WTC11 (cell line): ENCODE measurements around the gene ZDHHC8. TPM values are rescaled to one million over a fixed set of nuclear protein-coding genes. Genes with fewer than 3 reads are reported as not detected.

ENCODE experiments used
- ATAC-seq: fragments of 200-7000 bp; cut with Tn5 transposase; 2 replicates; pipeline ENCODE4 v1.10.0; 2021; ENCODE audit warnings: mild to moderate bottlenecking, moderate library complexity
- CTCF ChIA-PET: fragments of 300-600 bp; sonication (Branson Sonifier 250); formaldehyde crosslinking; loops from one replicate; lab custom pipeline; 2021; ENCODE audit warnings: antibody characterized with exemption; lab: Charles Lee
- POLR2A ChIA-PET: fragments of 350-600 bp; sonication (Branson Sonifier 250); formaldehyde crosslinking; loops from one replicate; lab custom pipeline; 2021; ENCODE audit warnings: antibody characterized with exemption; lab: Charles Lee
- DNase-seq: peaks from one replicate; pipeline ENCODE4 v3.0.0; 2021; ENCODE audit warnings: low spot score
- H3K27ac Mint-ChIP-seq: 2 replicates; pipeline ENCODE4 v1.8.0; 2021; ENCODE audit warnings: mixed read lengths
- H3K27me3 Mint-ChIP-seq: 2 replicates; pipeline ENCODE4 v1.8.0; 2021; ENCODE audit warnings: low read depth, mild to moderate bottlenecking, moderate library complexity, mixed read lengths
- H3K36me3 Mint-ChIP-seq: 2 replicates; pipeline ENCODE4 v1.8.0; 2021; ENCODE audit warnings: mixed read lengths
- H3K4me1 Mint-ChIP-seq: 2 replicates; pipeline ENCODE4 v1.8.0; 2022; ENCODE audit warnings: mixed read lengths
- H3K4me3 Mint-ChIP-seq: 2 replicates; pipeline ENCODE4 v1.8.0; 2021; ENCODE audit warnings: mild to moderate bottlenecking, moderate library complexity, mixed read lengths
- H3K9me3 Mint-ChIP-seq: 2 replicates; pipeline ENCODE4 v1.8.0; 2021; ENCODE audit warnings: mixed read lengths
- ATF1 ChIP-seq: sonication (generic); formaldehyde crosslinking; IDR thresholded peaks from 2 replicates; pipeline ENCODE4 v1.8.1; 2023; ENCODE audit warnings: mild to moderate bottlenecking, moderate library complexity, missing genetic modification reagents
- CBFB ChIP-seq: sonication (generic); formaldehyde crosslinking; IDR thresholded peaks from 2 replicates; pipeline ENCODE4 v1.8.1; 2022; ENCODE audit warnings: mild to moderate bottlenecking, low read depth, missing genetic modification reagents
- CREM ChIP-seq: sonication (generic); formaldehyde crosslinking; IDR thresholded peaks from 2 replicates; pipeline ENCODE4 v1.8.1; 2022; ENCODE audit warnings: mild to moderate bottlenecking, missing genetic modification reagents, moderate library complexity
- ETV6 ChIP-seq: sonication (generic); formaldehyde crosslinking; IDR thresholded peaks from 2 replicates; pipeline ENCODE4 v1.8.1; 2022; ENCODE audit warnings: mild to moderate bottlenecking, missing genetic modification reagents
- JAZF1 ChIP-seq: fragments of 250-450 bp; sonication (Bioruptor Pico); IDR thresholded peaks from 2 replicates; pipeline ENCODE4 v1.9.0; 2021; ENCODE audit warnings: moderate library complexity, mild to moderate bottlenecking, inconsistent platforms
- NR1H2 ChIP-seq: sonication (generic); formaldehyde crosslinking; IDR thresholded peaks from 2 replicates; pipeline ENCODE4 v1.9.0; 2021; ENCODE audit warnings: mild to moderate bottlenecking, moderate library complexity, missing genetic modification reagents
- NR2C2 ChIP-seq: sonication (generic); formaldehyde crosslinking; IDR thresholded peaks from 2 replicates; pipeline ENCODE4 v1.8.0; 2022; ENCODE audit warnings: mild to moderate bottlenecking, missing genetic modification reagents
- SMAD4 ChIP-seq: sonication (generic); formaldehyde crosslinking; IDR thresholded peaks from 2 replicates; pipeline ENCODE4 v1.8.0; 2022; ENCODE audit warnings: mild to moderate bottlenecking, missing genetic modification reagents
- TP53 ChIP-seq: sonication (generic); formaldehyde crosslinking; IDR thresholded peaks from 2 replicates; pipeline ENCODE4 v1.8.1; 2023; ENCODE audit warnings: mild to moderate bottlenecking, missing genetic modification reagents
- ZNF263 ChIP-seq: sonication (generic); formaldehyde crosslinking; IDR thresholded peaks from 2 replicates; pipeline ENCODE4 v1.8.1; 2022; ENCODE audit warnings: low read depth, mild to moderate bottlenecking, moderate library complexity, missing genetic modification reagents
- ZNF281 ChIP-seq: sonication (generic); formaldehyde crosslinking; IDR thresholded peaks from 2 replicates; pipeline ENCODE4 v1.8.0; 2023; ENCODE audit warnings: mild to moderate bottlenecking, missing genetic modification reagents
- ZNF532 ChIP-seq: fragments of 250-450 bp; sonication (Bioruptor Pico); IDR thresholded peaks from 2 replicates; pipeline ENCODE4 v1.9.0; 2021; ENCODE audit warnings: mild to moderate bottlenecking, borderline replicate concordance
- total RNA-seq: library from RNA; stranded (reverse); gene quantifications from 3 replicates; pipeline ENCODE4 v1.2.3, GENCODE V29; 2021
- TF ChIP-seq, protein P1 (sequence below): sonication (generic); formaldehyde crosslinking; IDR thresholded peaks from 2 replicates; pipeline ENCODE4 v1.8.1; 2023; ENCODE audit warnings: mild to moderate bottlenecking, missing genetic modification reagents
- TF ChIP-seq, protein P2 (sequence below): sonication (generic); formaldehyde crosslinking; IDR thresholded peaks from 2 replicates; pipeline ENCODE4 v1.8.0; 2022; ENCODE audit warnings: missing genetic modification reagents

ZDHHC8 gene
- total RNA-seq, 1 experiment from 2014 or later, result 79.7 TPM

DNA sequence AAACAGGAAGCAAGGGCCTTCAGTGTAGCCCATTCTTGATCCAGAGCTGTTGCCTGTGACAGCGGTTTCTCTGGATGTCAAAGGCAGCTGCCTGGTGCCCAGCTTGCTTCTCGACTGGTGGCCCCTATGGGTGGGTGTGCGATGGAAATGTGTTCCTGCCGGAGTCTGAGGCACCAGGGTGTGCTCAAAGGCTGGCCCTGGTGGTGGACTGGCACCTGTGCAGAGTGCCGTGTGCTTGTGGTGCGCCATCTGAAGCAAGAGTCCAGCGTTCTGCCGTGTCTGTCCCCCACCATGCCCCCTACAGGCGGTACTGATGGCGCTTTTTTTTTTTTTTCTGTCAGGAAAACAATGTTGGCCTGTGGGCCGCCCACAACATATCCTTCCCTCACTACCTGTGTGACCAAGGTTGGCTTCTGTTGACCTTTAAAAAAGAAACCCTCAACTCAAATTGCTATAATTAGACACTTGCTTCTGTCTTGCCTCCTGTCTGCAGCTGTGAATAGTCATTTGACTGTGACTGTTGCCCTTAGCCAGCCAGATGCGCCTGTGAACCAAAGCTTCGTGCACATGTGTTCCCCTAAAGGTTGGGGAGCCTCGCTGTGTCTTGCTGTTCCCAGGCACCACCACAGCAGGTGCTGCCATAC, 20.4 kb upstream of the ZDHHC8 start (continued):
- TF ChIP-seq ZNF281 (CRISPR knock-in tag) (no peak), NR1H2 (CRISPR knock-in tag) (no peak), NR2C2 (CRISPR knock-in tag) (no peak), JAZF1 (CRISPR knock-in tag) (no peak), CREM (no peak), ZNF263 (CRISPR knock-in tag) (no peak), CBFB (CRISPR knock-in tag) (no peak)
- TF ChIP-seq, protein P1, sequence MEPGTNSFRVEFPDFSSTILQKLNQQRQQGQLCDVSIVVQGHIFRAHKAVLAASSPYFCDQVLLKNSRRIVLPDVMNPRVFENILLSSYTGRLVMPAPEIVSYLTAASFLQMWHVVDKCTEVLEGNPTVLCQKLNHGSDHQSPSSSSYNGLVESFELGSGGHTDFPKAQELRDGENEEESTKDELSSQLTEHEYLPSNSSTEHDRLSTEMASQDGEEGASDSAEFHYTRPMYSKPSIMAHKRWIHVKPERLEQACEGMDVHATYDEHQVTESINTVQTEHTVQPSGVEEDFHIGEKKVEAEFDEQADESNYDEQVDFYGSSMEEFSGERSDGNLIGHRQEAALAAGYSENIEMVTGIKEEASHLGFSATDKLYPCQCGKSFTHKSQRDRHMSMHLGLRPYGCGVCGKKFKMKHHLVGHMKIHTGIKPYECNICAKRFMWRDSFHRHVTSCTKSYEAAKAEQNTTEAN (CRISPR knock-in tag), result no peak
- TF ChIP-seq, all 79 proteins: peak for 0

GRCh38 chr22:20111689-20112622, 19.6 kb upstream of the ZDHHC8 start:
- Mint-ChIP-seq H3K27ac (peak overlapping the region; percentile 77), H3K4me3 (no peak overlapping the region), H3K36me3 (peaks cover 39% of the 10 kb centered on the region), H3K9me3 (no peaks in the 10 kb centered on the region), H3K27me3 (no peaks in the 10 kb centered on the region), H3K4me1 (no peaks in the 10 kb centered on the region; the same call in 1 of the 2 replicates)
- TF ChIP-seq, protein P2, sequence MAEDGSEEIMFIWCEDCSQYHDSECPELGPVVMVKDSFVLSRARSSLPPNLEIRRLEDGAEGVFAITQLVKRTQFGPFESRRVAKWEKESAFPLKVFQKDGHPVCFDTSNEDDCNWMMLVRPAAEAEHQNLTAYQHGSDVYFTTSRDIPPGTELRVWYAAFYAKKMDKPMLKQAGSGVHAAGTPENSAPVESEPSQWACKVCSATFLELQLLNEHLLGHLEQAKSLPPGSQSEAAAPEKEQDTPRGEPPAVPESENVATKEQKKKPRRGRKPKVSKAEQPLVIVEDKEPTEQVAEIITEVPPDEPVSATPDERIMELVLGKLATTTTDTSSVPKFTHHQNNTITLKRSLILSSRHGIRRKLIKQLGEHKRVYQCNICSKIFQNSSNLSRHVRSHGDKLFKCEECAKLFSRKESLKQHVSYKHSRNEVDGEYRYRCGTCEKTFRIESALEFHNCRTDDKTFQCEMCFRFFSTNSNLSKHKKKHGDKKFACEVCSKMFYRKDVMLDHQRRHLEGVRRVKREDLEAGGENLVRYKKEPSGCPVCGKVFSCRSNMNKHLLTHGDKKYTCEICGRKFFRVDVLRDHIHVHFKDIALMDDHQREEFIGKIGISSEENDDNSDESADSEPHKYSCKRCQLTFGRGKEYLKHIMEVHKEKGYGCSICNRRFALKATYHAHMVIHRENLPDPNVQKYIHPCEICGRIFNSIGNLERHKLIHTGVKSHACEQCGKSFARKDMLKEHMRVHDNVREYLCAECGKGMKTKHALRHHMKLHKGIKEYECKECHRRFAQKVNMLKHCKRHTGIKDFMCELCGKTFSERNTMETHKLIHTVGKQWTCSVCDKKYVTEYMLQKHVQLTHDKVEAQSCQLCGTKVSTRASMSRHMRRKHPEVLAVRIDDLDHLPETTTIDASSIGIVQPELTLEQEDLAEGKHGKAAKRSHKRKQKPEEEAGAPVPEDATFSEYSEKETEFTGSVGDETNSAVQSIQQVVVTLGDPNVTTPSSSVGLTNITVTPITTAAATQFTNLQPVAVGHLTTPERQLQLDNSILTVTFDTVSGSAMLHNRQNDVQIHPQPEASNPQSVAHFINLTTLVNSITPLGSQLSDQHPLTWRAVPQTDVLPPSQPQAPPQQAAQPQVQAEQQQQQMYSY (CRISPR knock-in tag), result no peak
- 0 out of 2 replicates have a peak, but pooled peaks have one; percentile 49 for TF ChIP-seq ATF1 (CRISPR knock-in tag)
- POLR2A ChIA-PET, result no interaction called here
- CTCF ChIA-PET, result interaction anchor here (1.4 kb wide), 1 partner anchor 18 kb away, joined by 5 read pairs; no protein-coding TSS in a partner anchor
- DNase-seq, result no peak
- ATAC-seq, result no peak

DNA sequence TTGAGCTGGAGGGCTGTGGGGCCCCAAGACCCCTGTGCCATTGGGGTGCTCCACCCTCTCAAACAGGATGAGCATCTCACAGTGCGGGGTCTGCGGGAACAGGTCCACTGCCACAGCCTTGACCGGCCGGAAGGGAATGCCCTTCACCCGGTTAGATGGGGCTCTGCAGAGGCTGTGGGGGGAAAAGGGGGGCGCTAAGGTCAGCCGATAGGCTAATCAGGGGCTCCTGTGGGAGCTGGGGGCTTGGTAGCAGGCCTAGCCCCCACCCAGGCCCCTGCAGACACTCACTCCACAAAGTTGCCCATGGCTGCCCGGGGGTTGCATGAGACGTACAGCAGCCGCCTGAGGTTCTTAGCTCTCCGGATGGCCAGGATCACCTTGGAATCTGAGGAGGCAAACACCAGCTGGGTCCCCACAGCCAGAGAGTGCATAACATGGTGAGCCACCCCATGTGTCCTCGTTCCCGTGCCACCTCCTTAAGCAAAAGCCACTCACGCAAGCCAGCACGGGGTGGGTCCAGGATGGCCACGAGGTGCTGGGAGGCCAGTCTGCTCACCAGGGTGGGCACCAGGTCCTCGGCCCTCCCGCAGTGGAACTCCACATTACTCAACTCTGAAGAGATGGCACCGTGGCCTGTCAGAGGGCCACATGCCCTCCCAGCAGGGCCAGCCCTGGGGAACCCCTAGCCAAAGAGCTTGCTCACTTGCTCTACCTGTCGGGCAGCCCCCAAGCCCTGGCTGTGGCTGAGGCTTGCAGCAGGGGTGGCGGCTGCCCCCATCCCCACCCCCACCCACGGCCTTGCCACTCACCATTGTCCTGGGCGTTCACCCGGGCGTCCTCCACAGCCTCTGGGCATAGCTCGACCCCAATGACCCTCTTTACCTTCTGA, 18.7 kb upstream of the ZDHHC8 start:
- DNase-seq (no peak), ATAC-seq (no peak)
- H3K27me3 Mint-ChIP-seq, result no peaks in the 10 kb centered on the region
- no peaks in the 10 kb centered on the region; the same call in 1 of the 2 replicates for H3K4me1 Mint-ChIP-seq
- TF ChIP-seq TP53 (no peak), SMAD4 (CRISPR knock-in tag) (no peak), ETV6 (CRISPR knock-in tag) (no peak), ZNF263 (CRISPR knock-in tag) (no peak), ZNF532 (CRISPR knock-in tag) (no peak), CREM (no peak)
- TF ChIP-seq, all 79 proteins: peak for 0
- CTCF ChIA-PET, result interaction anchor here (1.3 kb wide), 1 partner anchor 12 kb away, joined by 5 read pairs; no protein-coding TSS in a partner anchor
- no peak overlapping the region for H3K27ac Mint-ChIP-seq
- H3K36me3 Mint-ChIP-seq, result peaks cover 30% of the 10 kb centered on the region
- no peaks in the 10 kb centered on the region for H3K9me3 Mint-ChIP-seq
- POLR2A ChIA-PET, result interaction anchor here (0.6 kb wide), 1 partner anchor 389 kb away, joined by 3 read pairs; no protein-coding TSS in a partner anchor
- H3K4me3 Mint-ChIP-seq, result no peak overlapping the region
